PC-9 (cell line): Measurements from ENCODE around the gene PFKFB4.

Experiments used
- EZH2 ChIP-seq: fragments of 200-600 bp; sonication (generic); IDR thresholded peaks from 2 replicates; pipeline ENCODE4 v1.8.0; 2017; ENCODE audit warnings: antibody characterized with exemption, low read depth
- TF ChIP-seq, protein P1 (sequence below): fragments of 200-600 bp; sonication (generic); conservative IDR thresholded peaks from 2 replicates; pipeline ENCODE4 v1.6.1; 2017; ENCODE audit warnings: mixed run types, antibody characterized with exemption, mild to moderate bottlenecking, moderate library complexity

DNA sequence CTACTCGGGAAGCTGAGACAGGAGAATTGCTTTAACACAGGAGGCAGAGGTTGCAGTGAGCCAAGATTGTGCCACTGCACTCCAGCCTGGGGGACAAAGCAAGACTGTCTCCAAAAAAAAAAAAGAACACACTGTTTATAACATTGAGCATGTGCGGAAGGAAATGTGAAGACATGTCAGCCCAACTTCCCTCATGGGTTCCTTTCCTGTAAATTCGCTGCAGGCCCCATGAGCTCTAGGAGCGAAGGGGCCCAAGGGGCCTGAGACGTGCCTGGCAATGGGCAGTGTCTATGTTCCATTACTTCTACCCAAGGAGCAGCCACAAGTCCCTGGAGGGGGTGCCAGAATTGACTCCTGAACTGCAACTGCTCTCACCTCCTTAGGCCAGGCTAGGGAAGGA lies 3.2 kb downstream of the PFKFB4 start:
- TF ChIP-seq, protein P1, sequence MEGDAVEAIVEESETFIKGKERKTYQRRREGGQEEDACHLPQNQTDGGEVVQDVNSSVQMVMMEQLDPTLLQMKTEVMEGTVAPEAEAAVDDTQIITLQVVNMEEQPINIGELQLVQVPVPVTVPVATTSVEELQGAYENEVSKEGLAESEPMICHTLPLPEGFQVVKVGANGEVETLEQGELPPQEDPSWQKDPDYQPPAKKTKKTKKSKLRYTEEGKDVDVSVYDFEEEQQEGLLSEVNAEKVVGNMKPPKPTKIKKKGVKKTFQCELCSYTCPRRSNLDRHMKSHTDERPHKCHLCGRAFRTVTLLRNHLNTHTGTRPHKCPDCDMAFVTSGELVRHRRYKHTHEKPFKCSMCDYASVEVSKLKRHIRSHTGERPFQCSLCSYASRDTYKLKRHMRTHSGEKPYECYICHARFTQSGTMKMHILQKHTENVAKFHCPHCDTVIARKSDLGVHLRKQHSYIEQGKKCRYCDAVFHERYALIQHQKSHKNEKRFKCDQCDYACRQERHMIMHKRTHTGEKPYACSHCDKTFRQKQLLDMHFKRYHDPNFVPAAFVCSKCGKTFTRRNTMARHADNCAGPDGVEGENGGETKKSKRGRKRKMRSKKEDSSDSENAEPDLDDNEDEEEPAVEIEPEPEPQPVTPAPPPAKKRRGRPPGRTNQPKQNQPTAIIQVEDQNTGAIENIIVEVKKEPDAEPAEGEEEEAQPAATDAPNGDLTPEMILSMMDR, result no peak
- TF ChIP-seq EZH2, result no peak
